NB4 (cell line): ENCODE data around the gene TMEM218.

Experiments used
- CTCF ChIP-seq: IDR thresholded peaks from one replicate; pipeline ENCODE4 v1.5.1; 2012; ENCODE audit warnings: low read depth, low read length
- POLR2A ChIP-seq: IDR thresholded peaks from 2 replicates; pipeline ENCODE4 v1.6.1; 2011; ENCODE audit warnings: mild to moderate bottlenecking; ENCODE audit not compliant: insufficient read length; ENCODE audit errors: extremely low read depth

DNA sequence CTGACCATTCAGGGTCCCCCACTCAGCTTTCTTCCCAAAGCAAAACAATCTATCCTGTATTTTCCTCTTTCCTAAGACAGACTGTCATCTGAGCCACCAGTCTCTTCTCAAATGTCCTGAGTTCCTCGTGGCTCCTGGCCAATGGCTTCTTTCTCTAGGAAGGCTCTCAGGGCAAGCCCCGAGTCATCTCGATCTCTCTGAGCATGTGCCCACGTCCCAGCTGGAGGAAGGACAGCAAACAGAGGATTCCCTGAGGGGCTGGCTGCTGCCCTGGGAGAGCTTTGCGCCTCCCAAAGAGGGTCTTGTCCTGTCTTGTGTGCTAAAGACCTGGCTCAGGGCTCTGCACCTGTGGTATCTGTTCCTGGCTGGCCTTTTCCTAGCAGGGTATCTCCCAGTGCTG, 40.0 kb downstream of the TMEM218 start:
- TF ChIP-seq CTCF, result no peak
- TF ChIP-seq POLR2A, result no peak
